ENCODE results near the gene HID1.
"Not testable (repeated sequence)": the region's sequence is repeated elsewhere in the genome, so short reads cannot be mapped to it uniquely, and the experiment has no call there.

Gene HID1

GRCh38 chr17:75001915-75002843, 29.6 kb upstream of the HID1 start:
- no peak for DNase-seq (ENCODE audit: low read depth)

GRCh38 chr17:74999523-74999922, 27.0 kb upstream of the HID1 start:
- DNase-seq (ENCODE audit: low read depth) = no peak

GRCh38 chr17:74998783-74999182, 26.2 kb upstream of the HID1 start:
- DNase-seq (ENCODE audit: low read depth) = no peak

GRCh38 chr17:74995847-74996246, 23.3 kb upstream of the HID1 start:
- no peak for DNase-seq (ENCODE audit: low read depth)

GRCh38 chr17:74994440-74994839, 21.9 kb upstream of the HID1 start:
- no peak for DNase-seq (ENCODE audit: low read depth)

GRCh38 chr17:74992223-74992622, 19.7 kb upstream of the HID1 start:
- no peak for DNase-seq (ENCODE audit: low read depth)

- no peak for DNase-seq (ENCODE audit: low read depth)
Measured at GRCh38 chr17:74990581-74991105, 18.1 kb upstream of the HID1 start.

GRCh38 chr17:74987909-74988711, 15.6 kb upstream of the HID1 start:
- DNase-seq (ENCODE audit: low read depth) = peak; percentile 49

GRCh38 chr17:74987418-74987908, 14.9 kb upstream of the HID1 start, which contains the start of gene CDR2L:
Gene CDR2L (plus strand): TSS chr17:74987632. CDS start chr17:74988044, 412 bp downstream.
- DNase-seq (ENCODE audit: low read depth) = peak; percentile 80

GRCh38 chr17:74986206-74986576, 13.6 kb upstream of the HID1 start:
- DNase-seq (ENCODE audit: low read depth) = no peak

- not testable (repeated sequence) for DNase-seq (ENCODE audit: low read depth)
Measured at GRCh38 chr17:74982663-74983313, 10.2 kb upstream of the HID1 start.

- no peak for DNase-seq (ENCODE audit: low read depth)
Measured at GRCh38 chr17:74981979-74982662, 9.6 kb upstream of the HID1 start.

- DNase-seq (ENCODE audit: low read depth) = no peak
Measured at GRCh38 chr17:74981318-74981978, 8.9 kb upstream of the HID1 start.

- DNase-seq (ENCODE audit: low read depth) = no peak
Measured at GRCh38 chr17:74979408-74980146, 7.0 kb upstream of the HID1 start.

GRCh38 chr17:74978240-74978639, 5.7 kb upstream of the HID1 start:
- no peak for DNase-seq (ENCODE audit: low read depth)

GRCh38 chr17:74977802-74978201, 5.2 kb upstream of the HID1 start:
- DNase-seq (ENCODE audit: low read depth) = no peak

GRCh38 chr17:74975943-74976342, 3.4 kb upstream of the HID1 start:
- no peak for DNase-seq (ENCODE audit: low read depth)

- no peak for DNase-seq (ENCODE audit: low read depth)
Measured at GRCh38 chr17:74972973-74973328, 392 bp upstream of the HID1 start.

GRCh38 chr17:74971842-74972106, 785 bp downstream of the HID1 start:
- DNase-seq (ENCODE audit: low read depth) = no peak

GRCh38 chr17:74971069-74971841, 1.3 kb downstream of the HID1 start:
- DNase-seq (ENCODE audit: low read depth) = no peak
